Ishikawa (cell line): ENCODE results near the gene MINPP1.

Experiments
- CEBPB ChIP-seq: IDR thresholded peaks from 2 replicates; pipeline ENCODE4 v1.6.1; 2012
- CREB1 ChIP-seq: IDR thresholded peaks from 2 replicates; pipeline ENCODE4 v1.6.1; 2012; ENCODE audit warnings: low read depth
- EGR1 ChIP-seq: IDR thresholded peaks from 2 replicates; pipeline ENCODE4 v1.6.1; 2012
- EP300 ChIP-seq: IDR thresholded peaks from 2 replicates; pipeline ENCODE4 v1.6.1; 2012; ENCODE audit warnings: borderline replicate concordance
- FOXM1 ChIP-seq: IDR thresholded peaks from 2 replicates; pipeline ENCODE4 v1.6.1; 2012; ENCODE audit warnings: low read depth, borderline replicate concordance
- NFIC ChIP-seq: IDR thresholded peaks from 2 replicates; pipeline ENCODE4 v1.6.1; 2012
- RAD21 ChIP-seq: IDR thresholded peaks from 2 replicates; pipeline ENCODE4 v1.6.1; 2012; ENCODE audit warnings: low read depth
- TAF1 ChIP-seq: IDR thresholded peaks from 2 replicates; pipeline ENCODE4 v1.6.1; 2012; ENCODE audit warnings: low read depth, mild to moderate bottlenecking
- TCF12 ChIP-seq: IDR thresholded peaks from 2 replicates; pipeline ENCODE4 v1.6.1; 2012; ENCODE audit warnings: low read depth
- TEAD4 ChIP-seq: IDR thresholded peaks from 2 replicates; pipeline ENCODE4 v1.6.1; 2012
- YY1 ChIP-seq: IDR thresholded peaks from 2 replicates; pipeline ENCODE4 v1.6.1; 2012; ENCODE audit warnings: low read depth
- ZBTB7A ChIP-seq: IDR thresholded peaks from 2 replicates; pipeline ENCODE4 v1.6.1; 2012; ENCODE audit warnings: low read depth
- TF ChIP-seq, protein P1 (sequence below): IDR thresholded peaks from 2 replicates; pipeline ENCODE4 v1.6.1; 2012
- TF ChIP-seq, protein P2 (sequence below): IDR thresholded peaks from 2 replicates; pipeline ENCODE4 v1.6.1; 2012; ENCODE audit warnings: low read depth, mild to moderate bottlenecking
- TF ChIP-seq, protein P3 (sequence below): IDR thresholded peaks from 2 replicates; pipeline ENCODE4 v1.6.1; 2012

The MINPP1 gene

DNA sequence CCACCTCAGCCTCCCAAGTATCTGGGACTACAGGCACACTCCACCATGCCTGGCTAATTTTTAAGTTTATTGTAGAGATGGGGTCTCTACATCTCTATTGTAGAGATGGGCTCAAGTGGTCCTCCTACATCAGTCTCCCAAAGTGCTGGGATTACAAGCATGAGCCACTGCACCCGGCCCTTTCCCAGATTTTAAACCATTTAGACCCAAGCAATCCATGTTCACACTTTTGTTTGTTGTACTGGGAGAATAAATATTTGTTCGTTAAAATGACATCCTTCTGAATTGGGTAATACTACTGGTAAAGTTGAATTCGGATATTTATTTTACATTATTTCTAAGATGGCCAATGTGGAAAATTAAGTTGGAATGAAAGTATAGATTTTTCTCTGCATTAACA, 52.7 kb downstream of the MINPP1 start:
- TF ChIP-seq TCF12 (no peak), CEBPB (no peak), EP300 (no peak), NFIC (no peak), TEAD4 (no peak), YY1 (no peak), RAD21 (no peak), ZBTB7A (no peak), TAF1 (no peak), EGR1 (no peak)
- TF ChIP-seq, protein P1, sequence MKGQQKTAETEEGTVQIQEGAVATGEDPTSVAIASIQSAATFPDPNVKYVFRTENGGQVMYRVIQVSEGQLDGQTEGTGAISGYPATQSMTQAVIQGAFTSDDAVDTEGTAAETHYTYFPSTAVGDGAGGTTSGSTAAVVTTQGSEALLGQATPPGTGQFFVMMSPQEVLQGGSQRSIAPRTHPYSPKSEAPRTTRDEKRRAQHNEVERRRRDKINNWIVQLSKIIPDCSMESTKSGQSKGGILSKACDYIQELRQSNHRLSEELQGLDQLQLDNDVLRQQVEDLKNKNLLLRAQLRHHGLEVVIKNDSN, result no peak
- TF ChIP-seq, protein P2, sequence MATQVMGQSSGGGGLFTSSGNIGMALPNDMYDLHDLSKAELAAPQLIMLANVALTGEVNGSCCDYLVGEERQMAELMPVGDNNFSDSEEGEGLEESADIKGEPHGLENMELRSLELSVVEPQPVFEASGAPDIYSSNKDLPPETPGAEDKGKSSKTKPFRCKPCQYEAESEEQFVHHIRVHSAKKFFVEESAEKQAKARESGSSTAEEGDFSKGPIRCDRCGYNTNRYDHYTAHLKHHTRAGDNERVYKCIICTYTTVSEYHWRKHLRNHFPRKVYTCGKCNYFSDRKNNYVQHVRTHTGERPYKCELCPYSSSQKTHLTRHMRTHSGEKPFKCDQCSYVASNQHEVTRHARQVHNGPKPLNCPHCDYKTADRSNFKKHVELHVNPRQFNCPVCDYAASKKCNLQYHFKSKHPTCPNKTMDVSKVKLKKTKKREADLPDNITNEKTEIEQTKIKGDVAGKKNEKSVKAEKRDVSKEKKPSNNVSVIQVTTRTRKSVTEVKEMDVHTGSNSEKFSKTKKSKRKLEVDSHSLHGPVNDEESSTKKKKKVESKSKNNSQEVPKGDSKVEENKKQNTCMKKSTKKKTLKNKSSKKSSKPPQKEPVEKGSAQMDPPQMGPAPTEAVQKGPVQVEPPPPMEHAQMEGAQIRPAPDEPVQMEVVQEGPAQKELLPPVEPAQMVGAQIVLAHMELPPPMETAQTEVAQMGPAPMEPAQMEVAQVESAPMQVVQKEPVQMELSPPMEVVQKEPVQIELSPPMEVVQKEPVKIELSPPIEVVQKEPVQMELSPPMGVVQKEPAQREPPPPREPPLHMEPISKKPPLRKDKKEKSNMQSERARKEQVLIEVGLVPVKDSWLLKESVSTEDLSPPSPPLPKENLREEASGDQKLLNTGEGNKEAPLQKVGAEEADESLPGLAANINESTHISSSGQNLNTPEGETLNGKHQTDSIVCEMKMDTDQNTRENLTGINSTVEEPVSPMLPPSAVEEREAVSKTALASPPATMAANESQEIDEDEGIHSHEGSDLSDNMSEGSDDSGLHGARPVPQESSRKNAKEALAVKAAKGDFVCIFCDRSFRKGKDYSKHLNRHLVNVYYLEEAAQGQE, result no peak

DNA sequence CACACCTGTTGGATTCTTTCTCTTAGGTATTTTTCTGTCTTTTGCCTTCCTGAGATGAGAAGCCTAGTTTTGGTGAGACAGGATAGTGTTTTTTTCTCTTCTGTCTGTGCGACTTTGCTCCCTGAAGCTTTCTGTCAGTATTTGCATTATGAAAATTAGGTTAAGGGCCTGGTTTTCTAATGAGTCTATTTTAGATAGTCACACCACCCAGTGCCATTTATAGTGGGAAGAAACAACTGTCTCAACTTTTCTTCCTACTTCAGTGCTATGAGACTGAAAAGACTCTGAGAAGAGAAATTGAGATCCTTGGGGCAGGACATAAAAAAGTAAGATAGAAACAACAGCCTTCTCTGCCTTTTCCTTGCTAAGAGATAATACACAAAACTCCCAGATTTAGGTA, 53.6 kb downstream of the MINPP1 start:
- TF ChIP-seq YY1 (no peak), TAF1 (no peak), TCF12 (no peak)
- TF ChIP-seq, protein P2, result no peak

DNA sequence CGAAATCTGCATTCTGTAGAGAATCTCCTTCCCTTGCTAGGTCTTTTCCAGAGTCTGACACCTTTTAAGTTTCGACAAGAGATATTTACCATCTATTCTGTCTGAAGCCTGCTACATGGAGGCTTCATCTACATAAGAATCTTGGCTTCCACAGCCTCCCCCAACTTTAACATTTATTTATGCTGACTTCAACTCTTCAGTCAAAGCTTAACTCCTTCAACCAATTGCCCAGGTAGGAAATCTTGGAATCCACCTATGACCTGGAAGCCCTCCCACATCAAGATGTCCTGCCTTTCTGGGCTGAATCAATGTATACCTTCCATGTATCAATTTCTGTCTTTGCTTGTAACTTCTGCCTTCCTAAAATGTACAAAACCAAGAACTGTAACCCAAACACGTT, 54.7 kb downstream of the MINPP1 start:
- TF ChIP-seq TAF1 (no peak), NFIC (no peak), EGR1 (no peak), FOXM1 (no peak), CEBPB (no peak), TEAD4 (no peak), RAD21 (no peak), TCF12 (no peak), EP300 (no peak)
- TF ChIP-seq, protein P2, result no peak
- TF ChIP-seq, protein P1, result no peak
- TF ChIP-seq, protein P3, sequence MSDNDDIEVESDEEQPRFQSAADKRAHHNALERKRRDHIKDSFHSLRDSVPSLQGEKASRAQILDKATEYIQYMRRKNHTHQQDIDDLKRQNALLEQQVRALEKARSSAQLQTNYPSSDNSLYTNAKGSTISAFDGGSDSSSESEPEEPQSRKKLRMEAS, result no peak

DNA sequence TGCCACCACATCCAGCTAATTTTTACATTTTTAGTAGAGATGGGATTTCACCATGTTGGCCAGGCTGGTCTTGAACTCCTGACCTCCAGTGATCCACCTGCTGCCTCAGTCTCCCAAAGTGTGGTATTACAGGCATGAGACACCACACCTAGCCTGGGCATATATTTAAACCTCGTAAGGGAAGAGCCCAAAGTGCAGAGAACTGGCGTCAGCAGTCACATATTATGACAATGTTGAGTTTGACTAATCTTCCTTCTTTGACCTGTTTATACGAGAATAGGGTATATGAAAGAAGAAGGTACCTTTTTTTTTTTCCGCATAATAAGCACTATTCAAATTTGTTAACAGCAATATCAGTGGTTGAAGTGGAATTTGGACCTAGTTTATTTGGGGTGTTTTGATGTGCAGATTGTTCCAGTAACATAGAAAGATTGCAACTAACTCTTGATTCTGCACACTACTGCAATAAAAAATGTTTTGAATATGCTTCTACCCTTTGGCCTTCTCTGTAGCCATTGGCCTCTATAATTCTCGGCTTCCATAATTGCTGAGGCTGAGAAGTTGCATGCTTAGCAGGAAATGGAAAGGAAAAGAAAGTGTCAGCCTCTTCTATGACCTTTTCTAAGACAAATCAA, 55.9 kb downstream of the MINPP1 start:
- TF ChIP-seq YY1, result no peak
- TF ChIP-seq FOXM1, result no peak
- no peak for TF ChIP-seq EGR1
- TF ChIP-seq TEAD4, result no peak
- TF ChIP-seq ZBTB7A, result no peak
- TF ChIP-seq TCF12, result no peak
- TF ChIP-seq TAF1, result no peak
- TF ChIP-seq, protein P3, result no peak
- no peak for TF ChIP-seq NFIC
- TF ChIP-seq, protein P1, result no peak
- TF ChIP-seq RAD21, result no peak

DNA sequence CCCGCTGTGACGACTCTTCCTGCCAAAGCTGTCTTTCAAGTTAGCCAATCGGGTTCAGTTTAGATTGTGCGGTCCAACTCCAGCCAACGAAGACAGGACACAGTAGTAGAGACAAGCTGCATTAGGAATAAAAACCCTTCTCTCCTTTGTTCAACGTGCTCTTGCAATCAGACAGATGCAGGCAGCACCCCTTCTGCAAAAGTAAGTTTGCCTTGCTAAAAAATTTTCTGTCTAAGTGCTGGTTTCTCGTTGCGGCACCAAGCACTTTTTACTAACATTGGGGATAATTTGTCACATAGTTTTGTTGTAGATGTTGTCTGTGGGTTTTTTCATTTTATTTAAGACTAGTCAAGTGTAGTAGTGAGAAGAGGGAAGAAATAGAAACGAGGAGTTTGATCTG, 58.1 kb downstream of the MINPP1 start:
- TF ChIP-seq NFIC (no peak), YY1 (no peak), RAD21 (no peak), TAF1 (no peak), EGR1 (no peak), FOXM1 (no peak), TCF12 (no peak), EP300 (no peak), ZBTB7A (no peak), CREB1 (no peak), CEBPB (no peak), TEAD4 (no peak)
- TF ChIP-seq, protein P3, result no peak
- TF ChIP-seq, protein P2, result no peak
- TF ChIP-seq, protein P1, result no peak
